Activated naive CD4-positive, alpha-beta T cell treated with Interleukin-2 at 50 U/mL for 16 hours (primary cell): Measurements from ENCODE around the gene CLDN18.

Experiments
- DNase-seq: peaks from one replicate; pipeline ENCODE4 v3.0.0-alpha.2; 2020

Gene CLDN18

GRCh38 chr3:138030734-138031280, 20.8 kb downstream of the CLDN18 start:
- no peak for DNase-seq

GRCh38 chr3:138031536-138031935, 21.6 kb downstream of the CLDN18 start:
- no peak for DNase-seq

- DNase-seq, result no peak
Observed at GRCh38 chr3:138032567-138032966, 22.6 kb downstream of the CLDN18 start.

GRCh38 chr3:138033202-138033691, 23.3 kb downstream of the CLDN18 start:
- no peak for DNase-seq

- DNase-seq, result no peak
Observed at GRCh38 chr3:138034918-138035317, 25.0 kb downstream of the CLDN18 start.

- DNase-seq, result no peak
Observed at GRCh38 chr3:138036572-138036971, 26.6 kb downstream of the CLDN18 start.

- no peak for DNase-seq
Observed at GRCh38 chr3:138038725-138039462, 28.9 kb downstream of the CLDN18 start.

GRCh38 chr3:138042043-138042442, 32.1 kb downstream of the CLDN18 start:
- no peak for DNase-seq

GRCh38 chr3:138043266-138044029, 33.5 kb downstream of the CLDN18 start:
- no peak for DNase-seq

- DNase-seq, result no peak
Observed at GRCh38 chr3:138046085-138046484, 36.1 kb downstream of the CLDN18 start.

- DNase-seq, result no peak
Observed at GRCh38 chr3:138046955-138047354, 37.0 kb downstream of the CLDN18 start.

- no peak for DNase-seq
Observed at GRCh38 chr3:138047596-138048158, 37.7 kb downstream of the CLDN18 start.

- DNase-seq, result no peak
Observed at GRCh38 chr3:138049157-138049919, 39.4 kb downstream of the CLDN18 start.

- no peak for DNase-seq
Observed at GRCh38 chr3:138051947-138052802, 42.2 kb downstream of the CLDN18 start.

- no peak for DNase-seq
Observed at GRCh38 chr3:138054057-138054456, 44.1 kb downstream of the CLDN18 start.

- no peak for DNase-seq
Observed at GRCh38 chr3:138057384-138057783, 47.4 kb downstream of the CLDN18 start.

GRCh38 chr3:138059261-138059660, 49.3 kb downstream of the CLDN18 start:
- DNase-seq, result no peak

- no peak for DNase-seq
Observed at GRCh38 chr3:138060792-138061191, 50.8 kb downstream of the CLDN18 start.

GRCh38 chr3:138062037-138062436, 52.1 kb downstream of the CLDN18 start:
- DNase-seq, result no peak

- no peak for DNase-seq
Observed at GRCh38 chr3:138062626-138063025, 52.7 kb downstream of the CLDN18 start.

- no peak for DNase-seq
Observed at GRCh38 chr3:138063416-138063815, 53.5 kb downstream of the CLDN18 start.

GRCh38 chr3:138065949-138066348, 56.0 kb downstream of the CLDN18 start:
- DNase-seq, result no peak
